ENCODE data around the gene CMTM7.
"Not testable (repeated sequence)": the region's sequence is repeated elsewhere in the genome, so short reads cannot be mapped to it uniquely, and the experiment has no call there.

CMTM7 gene

GRCh38 chr3:32455609-32456428, 64.2 kb downstream of the CMTM7 start:
- FAIRE-seq (no peak), DNase-seq (ENCODE audit: insufficient read length) (no peak)
- TF ChIP-seq TAF1 (IDR thresholded peaks at IDR 0.05; ENCODE audit: borderline replicate concordance, low read depth, low read length), result no peak
- TF ChIP-seq POLR2AphosphoS5 (IDR thresholded peaks at IDR 0.05; ENCODE audit: low read depth, low read length), result no peak
- no peak for TF ChIP-seq POLR2A (IDR thresholded peaks at IDR 0.05; ENCODE audit: low read depth, low read length)

GRCh38 chr3:32456429-32457130, 64.9 kb downstream of the CMTM7 start:
- DNase-seq (ENCODE audit: insufficient read length) (no peak), FAIRE-seq (no peak)
- no peak for TF ChIP-seq POLR2A (IDR thresholded peaks at IDR 0.05; ENCODE audit: low read depth, low read length)
- no peak for TF ChIP-seq POLR2AphosphoS5 (IDR thresholded peaks at IDR 0.05; ENCODE audit: low read depth, low read length)
- no peak for TF ChIP-seq TAF1 (IDR thresholded peaks at IDR 0.05; ENCODE audit: borderline replicate concordance, low read depth, low read length)

GRCh38 chr3:32457971-32458471, 66.4 kb downstream of the CMTM7 start:
- FAIRE-seq, result peak; percentile 46

GRCh38 chr3:32459450-32459849, 67.8 kb downstream of the CMTM7 start:
- TF ChIP-seq POLR2A (IDR thresholded peaks at IDR 0.05; ENCODE audit: low read depth, low read length), result no peak
- TF ChIP-seq TAF1 (IDR thresholded peaks at IDR 0.05; ENCODE audit: borderline replicate concordance, low read depth, low read length), result no peak
- TF ChIP-seq POLR2AphosphoS5 (IDR thresholded peaks at IDR 0.05; ENCODE audit: low read depth, low read length), result no peak
- DNase-seq (ENCODE audit: insufficient read length) (no peak), FAIRE-seq (no peak)

More at GRCh38 chr3:32457971-32458471, 66.4 kb downstream of the CMTM7 start:
- DNase-seq (ENCODE audit: insufficient read length), result no peak
- TF ChIP-seq POLR2A (IDR thresholded peaks at IDR 0.05; ENCODE audit: low read depth, low read length) (peak; percentile 36; the same call in 1 of the 2 replicates), TAF1 (IDR thresholded peaks at IDR 0.05; ENCODE audit: borderline replicate concordance, low read depth, low read length) (no peak)

- TF ChIP-seq POLR2A (IDR thresholded peaks at IDR 0.05; ENCODE audit: low read depth, low read length) (no peak), POLR2AphosphoS5 (IDR thresholded peaks at IDR 0.05; ENCODE audit: low read depth, low read length) (no peak), TAF1 (IDR thresholded peaks at IDR 0.05; ENCODE audit: borderline replicate concordance, low read depth, low read length) (no peak)
- FAIRE-seq (peak; percentile 36), DNase-seq (ENCODE audit: insufficient read length) (peak; percentile 51)
Observed at GRCh38 chr3:32460031-32460749, 68.5 kb downstream of the CMTM7 start.

DNA sequence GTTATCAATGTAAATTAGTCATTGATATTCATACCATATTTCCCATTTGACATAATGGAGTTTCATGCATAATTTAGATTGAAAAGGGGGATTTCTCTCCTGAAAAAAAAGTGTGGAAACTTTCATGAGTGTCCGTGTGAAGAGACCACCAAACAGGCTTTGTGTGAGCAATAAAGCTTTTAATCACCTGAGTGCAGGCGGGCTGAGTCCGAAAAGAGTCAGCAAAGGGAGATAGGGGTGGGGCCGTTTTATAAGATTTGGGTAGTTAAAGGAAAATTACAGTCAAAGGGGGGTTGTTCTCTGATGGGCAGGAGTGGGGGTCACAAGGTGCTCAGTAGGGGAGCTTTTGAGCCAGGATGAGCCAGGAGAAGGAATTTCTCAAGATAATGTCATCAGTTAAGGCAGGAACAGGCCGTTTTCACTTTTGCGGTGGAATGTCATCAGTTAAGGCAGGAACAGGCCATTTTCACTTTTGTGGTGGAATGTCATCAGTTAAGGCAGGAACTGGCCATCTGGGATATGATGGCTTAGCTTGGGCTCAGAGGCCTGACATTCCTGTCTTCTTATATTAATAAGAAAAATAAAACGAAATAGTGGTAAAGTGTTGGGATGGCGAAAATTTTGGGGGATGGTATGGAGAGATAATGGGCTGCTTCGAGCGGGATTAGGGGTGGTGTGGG, 69.3 kb downstream of the CMTM7 start:
- not testable (repeated sequence) for FAIRE-seq; DNase-seq (ENCODE audit: insufficient read length)

DNA sequence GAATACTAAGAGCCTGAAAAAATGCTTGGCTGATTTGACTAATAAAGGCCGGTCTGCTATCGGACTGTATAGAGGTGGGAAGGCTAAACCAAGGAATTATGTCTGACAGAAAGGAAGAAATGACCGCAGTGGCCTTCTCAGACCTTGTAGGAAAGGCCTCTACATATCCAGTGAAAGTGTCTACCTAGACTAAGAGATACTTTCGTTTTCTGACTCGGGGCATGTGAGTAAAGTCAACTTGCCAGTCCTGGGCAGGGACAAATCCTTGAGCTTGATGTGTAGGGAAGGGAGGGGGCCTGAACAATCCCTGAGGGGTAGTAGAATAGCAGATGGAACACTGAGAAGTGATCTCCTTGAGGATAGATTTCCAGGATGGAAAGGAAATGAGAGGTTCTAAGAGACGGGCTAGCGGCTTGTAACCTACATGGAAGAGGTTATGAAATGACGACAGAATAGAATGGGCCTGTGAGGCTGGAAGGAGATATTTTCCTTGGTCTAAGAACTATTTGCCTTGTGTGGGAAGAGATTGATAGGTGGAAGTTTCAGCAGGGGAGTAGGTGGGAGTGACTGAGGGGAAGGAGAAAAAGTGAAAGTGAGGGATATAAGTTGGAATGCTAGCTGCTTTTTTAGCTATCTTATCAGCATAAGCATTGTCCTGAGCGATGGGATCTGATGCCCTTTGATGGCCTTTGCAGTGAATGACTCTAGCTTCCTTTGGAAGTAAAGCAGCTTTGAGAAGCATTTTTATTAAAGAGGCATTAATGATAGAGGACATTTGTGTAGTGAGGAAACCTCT, 70.7 kb downstream of the CMTM7 start:
- FAIRE-seq; DNase-seq (ENCODE audit: insufficient read length): not testable (repeated sequence)

DNA sequence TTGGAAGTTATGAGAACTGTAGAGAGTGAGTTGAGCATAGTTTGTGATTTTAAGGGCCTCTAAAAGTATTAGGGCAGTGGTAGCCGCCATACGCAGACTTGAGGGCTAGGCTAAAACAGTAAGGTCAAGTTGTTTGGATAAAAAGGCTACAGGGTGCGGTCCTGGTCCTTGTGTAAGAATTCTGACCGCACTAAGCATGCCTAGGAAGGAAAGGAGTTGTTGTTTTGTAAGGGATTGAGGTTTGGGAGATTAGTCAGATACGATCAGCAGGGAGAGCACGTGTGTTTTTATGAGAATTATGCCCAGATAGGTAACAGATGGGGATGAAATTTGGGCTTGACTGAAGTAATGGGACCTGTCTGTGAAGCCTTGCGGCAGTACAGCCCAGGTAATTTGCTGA, 71.8 kb downstream of the CMTM7 start:
- not testable (repeated sequence) for DNase-seq (ENCODE audit: insufficient read length); FAIRE-seq

DNA sequence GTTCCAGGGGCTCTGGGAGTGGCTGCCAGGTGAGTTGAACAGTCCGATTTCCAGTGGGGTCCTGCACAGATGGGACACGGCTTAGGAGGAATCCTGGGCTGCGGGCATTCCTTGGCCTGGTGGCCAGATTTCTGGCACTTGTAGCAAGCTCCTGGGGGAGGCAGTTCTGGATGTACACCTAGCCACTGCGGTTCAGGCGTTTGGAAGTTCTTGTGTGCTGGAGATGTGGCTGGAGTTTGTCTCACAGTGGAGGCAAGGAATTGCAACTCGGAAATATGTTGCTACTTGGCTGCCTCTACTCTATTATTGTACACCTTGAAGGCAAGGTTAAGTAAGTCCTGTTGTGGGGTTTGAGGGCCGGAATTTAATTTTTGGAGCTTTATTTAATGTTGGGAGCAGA, 73.1 kb downstream of the CMTM7 start:
- not testable (repeated sequence) for DNase-seq (ENCODE audit: insufficient read length); FAIRE-seq

DNA sequence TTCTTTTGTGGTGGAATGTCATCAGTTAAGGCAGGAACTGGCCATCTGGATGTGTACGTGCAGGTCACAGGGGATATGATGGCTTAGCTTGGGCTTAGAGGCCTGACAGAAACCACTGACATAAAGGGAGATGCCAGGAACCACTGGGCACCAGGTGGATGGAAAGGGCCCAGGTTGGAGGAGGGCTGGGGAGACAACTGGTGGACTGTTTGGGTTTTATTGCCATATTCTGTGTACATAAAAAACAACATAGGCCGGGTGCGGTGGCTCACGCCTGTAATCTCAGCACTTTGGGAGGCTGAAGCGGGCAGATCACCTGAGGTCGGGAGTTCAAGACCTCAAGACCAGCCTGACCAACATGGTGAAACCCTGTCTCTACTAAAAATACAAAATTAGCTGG, 75.2 kb downstream of the CMTM7 start:
- FAIRE-seq; DNase-seq (ENCODE audit: insufficient read length): not testable (repeated sequence)

GRCh38 chr3:32467333-32468070, 75.8 kb downstream of the CMTM7 start:
- FAIRE-seq, result peak; percentile 89
- TF ChIP-seq POLR2AphosphoS5 (IDR thresholded peaks at IDR 0.05; ENCODE audit: low read depth, low read length) (no peak), TAF1 (IDR thresholded peaks at IDR 0.05; ENCODE audit: borderline replicate concordance, low read depth, low read length) (no peak)
- peak; percentile 79 for DNase-seq (ENCODE audit: insufficient read length)

Measured in GM12892 (cell line).